LHCN-M2 (cell line): ENCODE measurements around the gene IL22. TPM values are rescaled to one million over a fixed set of nuclear protein-coding genes. Genes with fewer than 3 reads are reported as not detected.

Experiments used
- DNase-seq: peaks from one replicate; pipeline ENCODE4 v3.0.0-alpha.2; 2012; ENCODE audit warnings: low read depth
- polyA plus RNA-seq: library from polyadenylated mRNA; unstranded; fragments of >200 nt; gene quantifications from one replicate; pipeline ENCODE4 v1.2.1, GENCODE V29; 2012; ENCODE audit warnings: missing spikeins
- total RNA-seq: library from RNA; depleted of rRNA; stranded (reverse); fragments of >200 nt; gene quantifications from 2 replicates; pipeline ENCODE4 v1.2.3, GENCODE V29; 2014; rRNA removed

IL22 gene
- total RNA-seq = not detected in 2 replicates
- not detected for polyA plus RNA-seq

- DNase-seq = no peak
These were observed at the start of gene IL22 for GRCh38 chr12:68253504-68253903. IL22 (minus strand) TSS chr12:68253604; CDS start chr12:68253448, 156 bp downstream.

GRCh38 chr12:68297929-68298328 lies 44.5 kb upstream of the IL22 start:
- no peak for DNase-seq

DNA sequence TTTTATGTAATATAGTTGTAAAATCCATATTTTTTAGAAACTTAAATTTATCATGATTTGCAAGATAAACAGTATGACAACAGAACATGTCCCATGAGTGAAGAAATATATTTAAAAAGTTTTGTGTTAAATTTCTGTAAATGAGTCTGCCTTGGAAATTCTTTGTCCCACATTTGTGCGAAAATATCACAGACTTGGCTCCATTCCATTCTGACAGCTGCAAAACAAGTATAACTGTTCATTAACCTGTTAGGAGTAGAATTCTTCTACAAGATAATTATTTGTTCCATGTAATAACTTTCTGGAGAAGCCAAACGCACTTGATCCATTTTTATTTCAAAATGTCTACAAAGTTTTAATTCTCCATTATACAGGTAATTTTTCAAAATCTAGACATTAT lies 40.8 kb upstream of the IL22 start:
- DNase-seq = peak; percentile 77

DNA sequence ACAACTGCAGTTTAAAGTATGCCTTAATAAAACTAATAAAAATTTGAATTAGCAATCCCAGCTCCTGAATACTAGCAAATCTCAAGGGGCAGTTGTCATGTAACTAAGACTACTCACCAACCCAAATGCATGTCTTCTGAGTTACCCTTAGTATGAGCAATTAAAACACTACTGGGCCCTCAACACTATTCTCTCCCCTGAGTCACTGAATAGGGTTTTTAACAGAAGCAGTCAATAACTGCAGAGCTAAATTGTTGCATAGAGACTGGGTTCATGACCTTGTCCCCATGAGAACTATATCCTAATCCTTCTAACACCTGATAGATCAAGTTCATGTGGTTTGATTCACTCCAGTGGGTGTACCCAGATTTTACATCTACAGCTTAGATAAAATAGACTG lies 39.9 kb upstream of the IL22 start:
- DNase-seq = peak; percentile 73

DNA sequence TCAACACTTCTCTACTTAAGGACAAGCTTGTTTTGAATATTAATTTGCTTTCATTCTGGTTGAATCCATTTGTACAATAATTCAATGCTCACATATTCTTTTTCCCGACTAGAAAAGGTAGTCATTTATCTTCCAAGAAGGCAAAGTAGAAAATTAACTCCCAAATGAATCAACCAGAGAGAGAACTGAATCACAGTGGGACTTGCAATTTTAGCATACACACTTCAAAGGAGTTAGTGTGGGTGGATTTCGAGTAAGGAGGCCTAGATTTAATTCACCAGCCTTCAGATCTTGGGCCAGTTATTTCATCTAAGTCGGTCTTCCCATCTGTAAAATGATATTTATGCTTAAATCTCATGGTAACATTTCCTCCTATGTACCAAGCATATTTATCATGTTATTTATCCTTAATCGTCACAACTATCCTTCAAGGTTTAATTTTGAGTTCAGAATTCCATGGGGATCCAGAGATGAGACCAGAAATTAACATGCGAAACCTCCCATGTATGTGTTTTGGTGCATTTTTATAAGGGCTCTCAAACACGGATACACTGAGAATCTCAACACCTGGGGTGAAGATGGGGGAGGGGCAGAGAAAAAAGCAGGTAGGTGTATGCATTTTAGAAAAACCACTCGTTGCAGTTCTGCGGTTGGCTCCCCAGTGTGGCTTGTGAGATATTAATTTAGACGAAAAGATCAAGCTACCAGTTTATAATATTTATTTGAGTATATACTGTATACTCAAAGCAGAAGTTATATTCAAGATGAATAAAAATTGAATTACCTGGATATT lies 38.9 kb upstream of the IL22 start:
- DNase-seq = no peak

DNA sequence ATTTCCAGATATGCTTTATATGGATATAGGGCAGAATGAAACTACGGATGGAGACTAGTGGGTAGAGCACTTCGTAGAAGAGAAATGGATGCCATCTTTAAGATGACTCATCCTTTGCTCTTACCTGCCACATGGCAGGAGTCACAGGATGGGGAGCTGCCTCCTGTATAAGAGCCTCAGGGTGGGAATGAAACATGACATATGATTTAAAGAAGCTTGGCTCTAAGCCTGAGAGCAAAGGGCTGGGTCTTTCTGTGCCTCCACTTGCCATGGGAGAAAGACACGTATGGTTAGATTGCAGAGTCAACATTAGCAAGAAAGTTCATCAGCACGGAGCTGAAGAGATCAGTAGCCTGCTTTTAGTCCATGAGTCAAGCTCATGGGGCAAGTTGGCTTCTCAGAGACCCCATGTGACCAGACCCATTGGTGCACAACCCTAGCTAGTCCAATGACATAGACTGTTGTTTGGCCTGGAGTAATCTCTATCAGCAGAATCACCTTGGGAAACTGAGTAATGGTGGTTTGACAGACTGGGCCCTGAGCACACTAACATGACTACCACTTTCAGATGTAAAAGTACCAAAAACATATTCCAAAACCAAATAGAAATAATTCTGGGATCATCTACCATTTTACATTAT lies 38.1 kb upstream of the IL22 start:
- no peak for DNase-seq

DNA sequence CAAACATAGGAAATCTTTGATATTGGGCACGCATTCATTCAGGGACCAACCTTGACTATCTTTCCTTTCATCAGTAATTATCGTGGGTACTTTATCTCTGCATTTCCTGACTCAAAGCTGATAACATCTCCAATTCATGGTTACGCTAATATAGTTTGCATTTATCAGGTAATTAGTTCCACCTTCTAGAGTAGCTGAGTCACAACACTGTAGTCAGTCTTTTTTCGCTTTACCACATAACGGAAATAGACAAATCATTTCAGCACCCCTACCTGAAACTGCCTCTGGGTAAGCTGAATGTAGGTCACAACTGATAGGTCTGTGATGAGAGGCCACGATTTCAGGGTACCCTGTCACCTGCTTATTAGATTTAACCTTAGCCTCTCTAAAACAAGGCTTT lies 36.7 kb upstream of the IL22 start:
- DNase-seq = no peak

- no peak for DNase-seq
These were observed 33.7 kb upstream of the IL22 start for GRCh38 chr12:68287106-68287505.

- no peak for DNase-seq
These were observed 33.0 kb upstream of the IL22 start for GRCh38 chr12:68286396-68286795.

- no peak for DNase-seq
These were observed 32.1 kb upstream of the IL22 start for GRCh38 chr12:68285541-68285940.

GRCh38 chr12:68281322-68282077 lies 28.1 kb upstream of the IL22 start:
- DNase-seq = no peak

- DNase-seq = no peak
These were observed 26.8 kb upstream of the IL22 start for GRCh38 chr12:68280240-68280639.

- DNase-seq = no peak
These were observed 26.0 kb upstream of the IL22 start for GRCh38 chr12:68279227-68280054.

- DNase-seq = no peak
These were observed 23.1 kb upstream of the IL22 start for GRCh38 chr12:68276402-68276930.

GRCh38 chr12:68272732-68273131 lies 19.3 kb upstream of the IL22 start:
- DNase-seq = no peak

DNA sequence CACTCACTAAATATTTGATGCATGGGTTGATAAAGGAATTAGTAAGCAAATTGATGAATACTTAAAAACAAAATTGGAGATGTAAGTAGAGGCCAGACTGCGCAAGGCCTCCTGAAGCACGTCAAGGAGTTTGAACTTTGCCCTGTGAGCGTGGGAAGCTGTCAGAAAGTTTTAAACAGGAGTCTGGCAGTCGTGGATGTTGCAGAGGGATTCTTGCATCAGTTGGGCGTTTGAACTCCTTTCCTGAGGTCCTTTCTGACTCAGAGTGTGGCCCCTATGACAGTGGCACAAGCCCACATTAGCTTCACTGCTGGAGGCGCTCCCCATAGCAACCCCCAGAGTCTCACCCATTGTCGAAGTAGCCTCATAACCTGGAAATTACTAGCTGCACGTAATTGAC lies 17.9 kb upstream of the IL22 start:
- DNase-seq = no peak

GRCh38 chr12:68270358-68270757 lies 17.0 kb upstream of the IL22 start:
- DNase-seq = no peak

DNA sequence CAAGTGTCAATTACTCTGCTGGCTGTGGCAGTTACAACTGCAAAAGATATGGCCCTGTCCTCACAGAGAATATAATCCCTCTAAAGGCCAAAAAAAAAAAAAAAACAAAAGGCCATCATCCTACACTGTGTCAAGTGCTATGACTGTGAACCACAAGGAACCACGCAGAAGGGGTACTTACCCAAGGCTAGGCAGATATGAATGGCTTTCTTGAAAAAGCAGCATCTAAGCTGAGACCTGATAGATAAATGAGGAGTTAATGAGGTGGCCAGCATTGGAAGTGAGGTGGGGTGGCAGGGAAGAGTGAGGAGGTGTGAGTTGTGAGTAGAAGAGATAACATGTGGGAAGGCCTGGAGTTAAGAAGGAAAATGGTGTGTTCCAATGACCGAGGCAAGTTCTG lies 16.4 kb upstream of the IL22 start:
- no peak for DNase-seq

- no peak for DNase-seq
These were observed 15.6 kb upstream of the IL22 start for GRCh38 chr12:68268967-68269366.

- peak; percentile 77 for DNase-seq
These were observed 14.5 kb upstream of the IL22 start for GRCh38 chr12:68267892-68268396.

DNA sequence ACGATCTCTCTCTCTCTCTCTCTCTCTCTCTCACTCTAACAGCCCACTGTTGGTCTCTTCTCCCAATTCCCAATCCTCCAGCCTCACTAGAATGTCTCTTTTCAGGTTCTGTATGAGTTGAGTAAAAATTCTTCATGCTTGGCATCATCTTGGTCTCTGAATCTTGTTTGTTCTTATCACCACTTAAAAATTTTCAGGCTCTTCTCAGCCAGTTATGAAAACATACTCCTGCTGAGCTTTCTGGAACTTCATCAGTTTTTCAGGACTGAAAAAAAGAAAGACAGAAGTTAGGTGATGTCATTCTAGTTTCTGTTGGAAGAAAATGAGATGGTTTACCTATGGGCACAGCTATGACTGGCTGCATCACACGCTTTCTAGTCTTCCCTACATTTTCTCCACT lies 11.5 kb upstream of the IL22 start:
- no peak for DNase-seq
